Fibroblast of peridontal ligament (primary cell): ENCODE measurements around the gene TSPEAR.

Source experiments
- DNase-seq: peaks from one replicate; pipeline ENCODE4 v3.0.0-alpha.2; 2010; ENCODE audit errors: extremely low read depth

TSPEAR gene

DNA sequence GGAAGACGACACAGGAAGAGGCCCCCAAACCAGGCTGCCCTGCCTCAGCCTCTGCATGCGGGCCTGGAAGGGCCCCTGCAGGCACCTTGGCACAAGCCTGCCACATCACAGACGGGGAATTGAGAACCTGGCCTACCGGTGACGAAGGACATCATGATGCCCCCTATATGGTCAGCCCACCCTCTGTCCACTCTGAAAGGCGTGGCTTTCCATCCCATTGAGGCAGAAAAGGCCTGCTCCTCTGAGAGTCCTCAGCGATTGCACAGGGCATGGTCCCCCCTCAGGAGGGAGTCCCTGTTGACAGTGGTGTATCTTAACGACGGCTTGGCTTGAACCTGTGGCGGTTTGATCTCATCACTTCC lies 182.8 kb downstream of the TSPEAR start:
- DNase-seq, result no peak

DNA sequence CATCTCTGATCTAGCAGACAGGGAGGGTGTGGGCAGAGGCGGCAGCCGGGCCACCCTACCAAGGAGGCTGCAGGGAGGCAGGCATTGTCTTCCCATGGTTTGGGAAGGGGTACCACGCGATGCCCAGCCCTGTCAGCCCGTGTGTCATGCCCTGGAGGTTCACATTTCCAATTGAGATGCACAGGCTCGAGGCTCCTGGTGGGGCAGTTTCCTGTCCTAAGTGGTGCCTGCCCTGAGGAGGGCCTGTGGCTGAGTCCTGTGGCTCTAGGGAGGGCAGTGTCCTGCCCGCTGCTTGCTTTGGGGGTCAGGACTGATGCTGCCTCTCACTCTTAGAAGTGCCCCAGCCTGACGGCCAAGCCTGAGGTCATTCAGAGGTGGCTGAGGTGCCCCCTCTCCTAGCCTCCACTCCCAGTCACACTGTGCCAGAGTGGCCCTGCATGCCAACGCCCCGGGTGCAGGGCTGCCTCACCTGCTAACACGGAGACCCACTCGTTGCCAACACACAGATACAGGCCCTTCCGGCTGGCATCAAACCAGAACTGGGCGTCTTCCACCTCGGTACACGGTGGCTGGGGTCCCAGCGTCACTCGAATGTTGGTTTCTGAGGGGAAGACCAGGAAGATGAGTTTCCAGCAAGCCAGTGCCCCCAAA lies 183.3 kb downstream of the TSPEAR start:
- no peak for DNase-seq

DNA sequence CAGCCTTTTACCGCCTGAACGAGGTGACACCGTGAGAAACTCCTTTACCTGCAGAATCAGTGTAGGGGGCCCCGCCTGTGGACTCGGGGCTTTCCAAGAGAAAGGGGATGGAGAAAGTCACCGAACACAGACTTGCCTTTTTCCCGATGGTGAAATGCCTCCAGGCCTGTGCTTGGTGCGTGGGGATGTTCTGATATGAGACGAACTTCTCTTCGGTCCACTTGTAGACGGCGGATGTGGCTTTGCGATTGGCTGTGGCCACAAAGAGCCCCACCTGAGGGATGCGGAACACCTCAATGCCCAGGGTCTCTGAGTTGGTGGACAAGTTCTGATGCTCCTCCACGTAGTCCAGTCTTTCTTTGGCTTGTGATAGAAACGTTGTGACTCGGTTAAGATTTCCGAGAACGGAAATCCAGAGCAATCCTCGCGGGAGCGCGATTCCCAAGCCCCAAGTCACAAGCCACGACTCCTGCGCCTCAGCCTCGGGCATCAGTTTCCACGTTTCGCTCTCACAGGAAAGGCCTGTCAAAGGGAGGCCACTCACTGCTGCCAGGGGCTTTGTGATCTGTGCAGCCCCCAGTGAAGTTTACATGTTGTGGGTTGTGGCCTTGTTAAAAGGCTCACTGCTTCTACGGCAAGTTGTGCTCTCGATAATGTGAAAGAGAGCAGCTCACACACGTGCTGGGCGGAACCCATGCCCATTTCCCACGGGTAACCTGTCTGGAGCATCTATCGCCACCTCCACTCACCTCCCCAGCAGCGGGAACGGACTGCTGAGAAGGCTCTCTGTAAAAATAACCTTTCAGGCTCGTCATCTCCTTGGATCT lies 184.0 kb downstream of the TSPEAR start:
- DNase-seq, result no peak

DNA sequence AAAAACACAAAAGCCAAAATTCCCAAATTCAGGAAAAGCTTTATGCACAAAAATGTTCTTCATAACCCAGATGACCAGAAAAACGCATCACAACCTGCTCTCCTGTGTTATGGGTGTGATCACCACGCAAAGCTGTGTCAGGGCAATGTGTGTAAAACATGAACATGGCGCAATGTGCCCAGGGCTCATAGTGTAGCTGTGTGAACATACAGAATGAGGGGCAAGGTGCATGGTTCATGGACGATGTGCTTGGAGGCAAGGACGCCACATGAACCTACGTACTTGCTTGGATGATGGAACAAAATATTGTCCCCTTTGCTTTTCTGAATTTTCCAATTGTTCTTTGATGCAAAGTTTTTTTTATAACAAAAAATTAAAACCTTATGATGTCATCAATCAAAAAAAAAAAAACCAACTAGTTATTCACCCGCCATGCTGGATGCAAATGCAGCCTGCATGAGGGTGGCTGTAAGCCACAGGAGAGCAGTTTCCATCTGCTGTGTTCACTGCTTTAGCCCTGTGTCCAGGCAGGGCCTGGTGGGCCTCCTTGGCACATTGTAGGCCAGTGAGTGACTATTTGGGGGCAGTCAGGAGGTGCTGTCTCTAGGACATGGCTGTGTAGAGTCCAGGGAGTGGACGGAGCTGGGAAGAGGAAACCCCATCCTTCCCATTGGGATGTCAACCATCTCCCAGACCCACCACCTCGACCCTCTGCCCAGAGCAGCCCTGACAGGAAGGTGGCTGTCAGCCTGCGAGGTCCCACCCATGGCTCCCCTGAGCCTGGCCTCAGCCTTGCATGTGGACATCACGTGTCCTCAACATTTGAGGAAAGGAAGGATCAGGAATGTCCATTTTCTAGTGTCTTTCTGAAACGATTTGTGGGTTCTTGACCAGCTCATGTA lies 185.0 kb downstream of the TSPEAR start:
- DNase-seq, result no peak

DNA sequence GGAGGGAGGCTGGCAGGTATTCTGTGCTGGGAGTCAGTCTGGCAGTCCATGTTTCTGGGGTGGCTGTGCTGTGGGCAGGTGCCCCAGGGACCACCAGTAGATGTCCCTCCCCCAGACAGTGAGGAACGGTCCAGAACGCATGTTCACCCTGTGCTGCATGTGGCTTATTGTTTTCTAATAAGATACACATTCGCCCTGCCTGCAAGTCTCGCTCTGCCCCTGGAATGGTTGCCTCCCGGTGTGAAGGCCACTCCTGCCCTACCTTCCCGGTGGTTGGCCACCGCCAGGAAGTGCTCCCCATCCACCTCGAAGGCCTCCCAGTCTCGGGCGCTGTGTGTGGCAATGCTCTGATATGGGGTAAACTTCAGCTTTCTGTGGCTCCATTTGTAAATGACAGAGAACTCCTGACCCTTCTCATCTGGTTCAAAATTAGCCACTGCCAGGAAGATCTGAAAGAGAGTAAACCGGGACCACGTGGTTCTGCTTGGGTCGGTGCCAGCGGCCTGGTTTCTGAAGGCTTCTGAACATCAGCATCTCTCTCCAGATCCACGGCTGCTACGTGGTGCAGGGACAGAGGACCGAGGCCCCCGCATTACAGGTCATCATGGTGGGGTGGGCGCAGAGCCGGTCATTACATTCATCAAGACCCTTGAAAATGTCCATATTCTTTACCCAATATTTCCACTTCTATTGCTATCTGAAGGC lies 185.8 kb downstream of the TSPEAR start:
- no peak for DNase-seq

DNA sequence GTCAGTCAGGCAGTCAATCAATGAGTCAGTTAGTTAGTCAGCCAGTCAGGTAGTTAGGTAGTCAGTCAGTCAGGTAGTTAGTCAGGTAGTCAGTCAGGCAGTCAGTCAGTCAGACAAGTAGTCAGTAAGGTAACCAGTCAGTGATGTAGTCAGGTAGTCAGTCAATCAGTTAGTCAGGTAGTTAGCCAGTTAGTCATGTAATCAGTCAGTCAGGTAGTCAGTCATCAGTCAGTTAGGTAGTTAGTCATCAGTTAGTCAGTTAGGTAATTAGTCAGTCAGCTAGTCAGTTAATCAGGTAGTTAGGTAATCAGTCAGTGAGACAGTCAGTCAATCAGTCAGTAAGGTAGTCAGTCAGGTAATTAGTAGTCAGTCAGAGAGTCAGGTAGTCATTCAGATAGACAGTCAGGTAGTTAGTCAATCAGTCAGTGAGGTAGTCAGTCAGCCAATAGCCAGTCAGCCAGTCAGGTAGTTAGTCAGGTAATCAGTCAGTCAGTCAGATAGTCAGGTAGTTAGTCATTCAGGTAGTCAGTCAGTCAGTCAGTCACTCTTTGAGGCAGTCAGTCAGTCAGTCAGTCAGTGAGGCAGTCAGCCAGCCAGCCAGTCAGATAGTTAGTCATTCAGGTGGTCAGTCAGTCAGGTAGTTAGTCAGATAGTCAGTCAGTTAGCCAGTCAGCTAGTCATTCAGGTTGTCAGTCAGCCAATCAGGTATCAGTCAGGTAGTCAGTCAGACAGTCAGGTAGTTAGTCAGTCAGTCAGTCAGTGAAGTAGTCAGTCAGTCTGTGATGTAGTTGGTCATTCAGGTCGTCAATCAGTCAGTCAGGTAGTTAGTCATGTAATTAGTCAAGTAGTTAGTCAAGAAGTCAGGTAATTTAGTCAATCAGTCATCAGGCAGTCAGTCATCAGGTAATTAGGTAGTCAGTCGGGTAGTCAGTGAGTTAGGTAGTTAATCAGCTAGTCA lies 186.7 kb downstream of the TSPEAR start:
- DNase-seq, result no peak

DNA sequence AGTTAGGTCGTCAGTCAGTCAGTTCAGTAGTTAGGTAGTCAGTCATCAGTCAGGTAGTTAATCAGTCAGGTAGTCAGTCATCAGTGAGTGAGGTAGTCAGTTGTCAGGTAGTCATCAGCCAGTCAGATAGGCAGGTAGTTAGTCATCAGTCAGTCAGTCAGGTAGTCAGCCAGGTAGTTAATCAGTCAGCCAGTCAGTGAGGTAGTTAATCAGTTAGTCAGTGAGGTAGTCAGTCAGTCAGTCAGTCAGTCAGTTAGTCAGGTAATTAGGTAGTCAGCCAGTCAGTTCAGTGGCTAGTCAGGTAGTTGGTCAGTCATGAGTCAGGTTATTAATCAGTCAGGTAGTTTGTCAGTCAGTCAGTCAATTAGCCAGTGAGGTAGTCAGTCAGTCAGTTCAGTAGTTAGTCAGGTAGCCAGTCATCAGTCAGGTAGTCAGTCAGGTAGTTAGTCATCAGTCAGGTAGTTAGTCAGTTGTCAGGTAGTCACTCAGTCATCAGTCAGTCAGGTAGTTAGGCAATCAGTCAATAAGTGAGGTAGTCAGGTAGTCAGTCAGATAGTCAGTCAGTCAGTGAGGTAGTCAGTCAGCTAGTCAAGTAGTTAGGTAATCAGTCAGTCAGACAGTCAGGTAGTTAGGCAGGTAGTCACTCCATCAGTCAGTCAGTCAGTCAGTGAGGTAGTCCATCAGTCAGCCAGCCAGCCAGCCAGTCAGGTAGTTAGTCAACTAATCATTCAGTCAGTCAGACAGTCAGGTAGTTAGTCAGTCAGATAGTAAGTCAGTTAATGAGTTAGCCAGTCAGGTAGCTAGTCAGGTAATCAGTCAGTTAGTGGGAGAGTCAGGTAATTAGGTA lies 187.6 kb downstream of the TSPEAR start:
- DNase-seq, result no peak

DNA sequence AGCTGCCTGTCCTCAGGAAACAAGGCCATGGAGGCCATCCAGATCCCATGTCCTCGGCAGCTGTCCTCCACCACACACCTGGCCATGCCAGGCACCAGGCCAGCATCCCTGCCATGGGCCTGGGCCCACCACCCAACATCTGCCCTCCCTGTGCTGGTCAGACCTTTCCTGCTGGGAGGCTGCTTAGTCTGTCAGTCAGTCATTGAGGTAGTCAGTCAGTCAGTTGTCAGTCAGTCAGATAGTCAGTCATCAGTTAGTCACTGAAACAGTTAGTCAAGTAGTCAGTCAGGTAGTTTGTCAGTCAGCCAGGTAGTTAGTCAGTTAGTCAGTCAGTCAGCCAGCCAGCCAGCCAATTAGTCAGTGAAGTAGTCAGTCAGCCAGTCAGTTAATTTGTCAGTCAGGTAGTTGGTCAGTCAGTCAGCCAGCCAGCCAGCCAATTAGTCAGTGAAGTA lies 188.6 kb downstream of the TSPEAR start:
- no peak for DNase-seq

DNA sequence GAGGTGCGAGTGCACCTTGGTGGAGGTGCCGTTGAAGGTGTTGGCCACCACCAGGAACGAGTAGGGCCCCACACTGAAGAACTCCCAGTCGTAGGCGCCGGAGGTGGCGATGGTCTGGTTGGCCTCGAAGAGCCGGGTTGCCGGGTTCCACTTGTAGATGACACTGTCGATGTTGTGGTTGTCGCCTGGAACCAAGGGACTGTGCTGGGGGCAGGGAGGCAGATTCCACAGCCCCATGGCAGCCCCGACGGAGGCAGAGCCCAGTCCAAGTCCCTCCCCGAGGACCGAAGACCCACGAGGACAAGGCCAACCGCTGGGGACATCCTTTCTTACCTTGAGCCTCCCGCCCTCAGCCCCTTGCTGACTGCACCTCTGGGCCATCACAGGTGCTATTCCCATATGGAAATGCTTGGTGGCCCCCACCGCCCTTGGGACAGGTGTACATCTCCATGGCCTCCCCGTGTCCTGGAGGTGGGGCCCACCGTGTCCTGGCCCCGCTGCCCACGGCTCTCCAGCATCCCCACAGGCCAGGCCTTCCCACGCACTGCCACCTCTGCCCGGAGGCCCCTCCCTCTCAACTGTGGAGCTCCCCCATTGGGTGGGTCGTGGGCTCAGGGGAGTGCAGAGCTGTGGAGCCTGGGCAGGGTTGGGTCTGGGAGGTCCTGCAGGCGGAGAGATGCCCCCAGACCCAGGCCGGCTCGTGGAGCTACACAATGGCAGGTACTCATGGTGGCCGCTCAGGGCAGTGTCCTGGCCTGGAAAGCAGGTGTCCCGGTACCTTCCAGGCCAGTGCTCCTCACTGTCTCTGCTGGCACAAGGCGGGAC lies 189.2 kb downstream of the TSPEAR start:
- no peak for DNase-seq

DNA sequence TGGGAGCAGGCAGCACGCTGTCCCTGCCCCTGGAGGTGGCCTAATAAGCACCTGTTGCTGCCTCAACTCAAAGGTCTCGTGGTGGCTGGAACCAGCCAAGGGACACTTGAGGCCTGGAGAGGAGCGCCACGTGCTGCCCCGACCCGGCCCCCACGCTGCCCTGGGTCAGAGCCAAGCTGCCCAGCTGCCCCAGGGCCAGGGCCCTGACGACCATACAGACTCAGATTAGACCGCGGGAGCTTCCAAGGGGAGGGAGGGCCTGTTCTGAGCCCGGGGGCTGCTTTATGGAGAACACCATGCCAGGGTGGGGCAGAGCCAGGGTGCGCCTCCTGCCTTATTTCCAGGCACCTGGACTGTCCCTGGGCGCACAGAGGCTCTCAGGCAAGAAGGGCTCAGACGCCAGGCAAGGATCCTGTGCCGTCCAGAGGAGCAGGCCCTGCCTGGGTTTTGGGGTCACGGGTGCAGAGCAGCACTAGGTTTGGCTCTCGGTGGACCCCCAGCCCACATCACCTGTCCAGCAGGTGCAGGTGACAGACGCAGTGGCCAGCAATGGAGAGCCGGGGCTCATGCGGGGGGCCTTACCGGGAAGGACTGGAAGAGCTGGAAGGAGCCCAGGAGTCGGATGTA lies 190.0 kb downstream of the TSPEAR start:
- no peak for DNase-seq

DNA sequence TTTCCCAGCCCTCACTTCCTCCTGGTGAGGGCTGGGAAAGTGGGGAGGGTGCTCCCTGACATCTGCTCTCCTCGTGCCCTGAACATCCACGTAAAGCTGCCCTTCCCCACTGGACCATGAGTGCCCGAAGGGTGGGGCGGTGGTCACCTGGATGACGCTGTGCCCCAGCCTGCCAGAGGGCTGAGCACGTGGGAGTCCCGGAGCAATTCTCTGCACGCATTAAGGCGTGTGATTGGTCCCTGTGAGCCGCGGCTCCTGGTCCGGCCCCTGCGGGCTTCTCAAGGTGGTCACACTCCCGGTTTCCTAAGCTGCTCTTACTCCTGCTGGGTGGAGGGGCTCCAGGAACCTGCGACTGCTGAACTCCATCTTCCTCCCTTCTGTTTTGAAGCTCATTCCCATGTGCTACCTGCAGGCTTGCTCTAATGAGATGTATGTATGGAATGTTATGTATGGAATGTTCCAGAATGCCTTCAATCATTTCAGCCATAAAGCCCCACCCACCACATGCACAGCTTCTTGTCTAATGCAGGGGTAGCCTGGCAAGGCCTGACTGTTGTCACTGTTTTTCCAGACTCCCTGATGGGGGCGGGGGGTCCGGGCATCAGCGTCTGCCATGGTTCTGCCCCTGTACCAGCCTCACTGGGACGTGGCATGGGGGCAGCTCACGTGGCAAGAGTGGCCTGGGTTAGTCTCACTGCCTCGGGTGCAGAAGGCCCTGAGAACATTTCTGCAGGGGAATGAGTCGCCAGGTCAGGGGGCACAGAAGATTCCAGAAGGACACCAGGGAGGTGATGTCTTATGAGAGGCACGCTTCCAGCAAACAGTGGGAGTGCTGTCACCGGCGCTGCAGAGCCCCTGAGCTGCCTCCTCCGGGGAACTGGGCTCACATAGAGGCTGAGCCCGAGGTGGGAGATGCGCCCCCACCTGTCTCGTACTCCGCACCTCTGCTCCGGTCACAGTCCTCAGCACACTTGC lies 190.8 kb downstream of the TSPEAR start:
- DNase-seq, result no peak

DNA sequence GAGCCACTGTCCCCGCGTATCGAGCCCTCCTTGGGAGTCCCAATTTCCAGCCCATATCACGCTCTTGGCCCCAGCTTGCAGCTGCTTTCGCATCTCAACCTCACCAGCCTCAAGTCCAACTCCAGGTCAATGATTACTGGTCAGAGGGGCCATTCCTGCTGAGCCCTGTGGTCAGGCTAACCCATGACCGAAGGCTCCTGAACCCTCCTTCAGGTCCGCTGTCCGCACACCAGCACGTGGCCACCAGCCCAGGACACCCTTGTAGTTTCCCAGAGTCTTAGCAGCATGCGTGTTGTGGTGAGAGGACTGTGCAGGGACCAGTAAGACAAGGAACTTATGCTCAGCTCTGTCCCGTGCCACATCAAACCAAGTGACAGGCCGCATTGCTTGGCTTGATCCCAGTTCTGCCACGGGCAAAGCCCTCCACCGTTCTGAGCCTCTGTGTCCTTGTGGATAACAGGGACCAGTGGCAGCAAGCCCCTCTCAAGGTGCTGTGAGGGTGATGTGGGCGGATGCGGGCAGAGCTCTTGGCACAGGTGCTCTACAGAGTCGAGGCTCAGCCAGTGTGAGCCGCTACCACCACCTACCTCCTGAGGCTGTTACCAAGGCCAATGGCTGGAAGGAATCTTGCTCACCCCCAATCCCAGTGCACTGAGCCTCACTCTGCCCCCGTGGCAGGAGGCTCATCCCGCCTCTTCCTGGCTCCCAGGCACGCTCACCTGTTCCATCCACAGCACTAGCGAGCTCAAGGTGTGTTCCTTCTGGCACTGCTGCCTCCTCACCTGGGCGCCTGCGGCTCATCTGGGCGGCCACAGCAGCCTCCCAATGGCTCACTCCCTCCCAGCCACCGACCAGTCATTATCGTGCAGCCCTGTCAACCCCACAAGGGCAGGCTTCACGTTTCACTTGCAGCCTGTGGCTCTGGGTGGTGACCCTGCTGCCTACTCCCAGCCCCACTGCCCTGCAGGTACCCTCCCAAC lies 191.7 kb downstream of the TSPEAR start:
- DNase-seq, result no peak

DNA sequence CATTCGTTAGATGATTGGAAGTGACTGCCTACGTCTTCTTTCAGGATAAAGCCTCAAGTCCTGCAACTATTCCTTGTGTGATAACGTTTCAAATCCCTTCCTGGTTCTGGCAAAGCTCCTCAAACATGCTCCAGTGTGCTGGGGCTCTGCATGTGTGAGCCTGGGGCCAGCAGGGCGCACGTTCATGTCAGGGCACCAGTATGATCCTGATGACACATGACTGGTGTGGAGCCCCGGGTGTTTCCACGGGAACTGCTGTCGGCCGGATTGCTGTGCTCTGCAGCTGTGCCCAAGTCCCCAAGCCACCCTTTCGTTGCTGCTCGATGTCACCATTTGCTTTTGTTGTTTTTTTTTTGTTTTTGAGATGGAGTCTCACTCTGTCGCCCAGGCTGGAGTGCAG lies 192.7 kb downstream of the TSPEAR start:
- DNase-seq, result no peak

DNA sequence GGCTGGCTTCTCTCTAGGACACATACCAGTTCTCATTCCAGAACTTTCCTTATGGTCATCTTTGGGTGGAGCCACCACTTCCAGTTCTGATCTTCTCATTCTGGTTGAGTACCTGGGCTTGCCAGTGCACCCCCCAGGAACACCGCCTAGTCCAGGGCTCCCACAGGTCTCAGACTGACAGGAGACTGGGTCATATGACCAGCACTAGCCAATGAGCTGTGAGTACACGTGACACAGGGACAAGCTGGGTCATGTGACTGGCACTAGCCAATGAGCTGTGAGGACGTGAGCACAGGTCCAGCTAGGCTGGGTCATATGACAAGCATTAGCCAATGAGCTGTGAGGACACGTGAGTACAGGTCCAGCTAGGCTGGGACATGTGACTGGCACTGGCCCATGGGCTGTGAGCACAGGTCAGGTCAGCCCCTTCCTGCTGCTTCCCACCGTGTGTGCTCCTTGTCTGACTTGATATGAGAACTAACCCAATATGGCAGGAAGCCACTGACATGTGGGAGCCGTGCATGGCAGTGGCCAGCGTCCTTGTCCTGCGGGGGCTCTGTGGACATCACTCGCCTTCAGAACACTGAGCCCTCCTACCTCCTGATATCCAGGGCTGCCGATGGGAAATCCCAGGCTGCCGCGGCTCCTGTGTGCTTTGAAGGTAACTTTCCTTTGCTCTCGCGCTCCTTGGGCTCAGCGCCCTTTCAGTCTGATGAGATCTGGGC lies 194.0 kb downstream of the TSPEAR start:
- no peak for DNase-seq

DNA sequence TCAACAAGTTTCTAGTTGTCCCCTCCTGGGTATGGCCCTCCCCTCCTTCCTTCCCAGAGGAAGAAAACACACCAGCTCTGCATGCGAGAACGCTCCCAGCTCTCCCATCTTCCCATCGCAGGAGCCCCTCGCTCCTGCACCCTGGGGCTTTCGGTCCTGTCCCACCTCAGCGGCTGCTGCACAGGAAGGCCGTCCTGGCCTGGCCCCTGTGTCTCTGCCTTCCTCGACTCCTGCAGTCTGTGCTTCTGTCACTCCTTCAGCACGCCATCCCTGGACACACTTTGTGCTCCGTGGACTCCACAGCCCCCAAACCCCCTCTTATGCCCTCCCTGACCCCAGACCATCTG lies 194.6 kb downstream of the TSPEAR start:
- no peak for DNase-seq
